HepG2 (cell line): ENCODE data around the gene NR2F6. TPM values are rescaled to one million over a fixed set of nuclear protein-coding genes. Genes with fewer than 3 reads are reported as not detected.

Experiments used
- ATRX ChIP-seq: sonication (generic); formaldehyde crosslinking; IDR thresholded peaks from 2 replicates; pipeline ENCODE4 v1.4.0; 2020; ENCODE audit warnings: missing genetic modification reagents, borderline replicate concordance
- BRCA1 ChIP-seq: sonication (generic); formaldehyde crosslinking; IDR thresholded peaks from 2 replicates; pipeline ENCODE4 v1.4.0; 2020; ENCODE audit warnings: missing genetic modification reagents
- FOXC1 ChIP-seq: sonication (generic); formaldehyde crosslinking; IDR thresholded peaks from 2 replicates; pipeline ENCODE4 v1.8.0; 2022; ENCODE audit warnings: mild to moderate bottlenecking, missing genetic modification reagents, borderline replicate concordance
- IRF9 ChIP-seq: sonication (generic); formaldehyde crosslinking; IDR thresholded peaks from 2 replicates; pipeline ENCODE4 v1.8.0; 2022; ENCODE audit warnings: missing genetic modification reagents, mild to moderate bottlenecking, borderline replicate concordance
- NCOA5 ChIP-seq: sonication (generic); formaldehyde crosslinking; IDR thresholded peaks from 2 replicates; pipeline ENCODE4 v1.4.0; 2020; ENCODE audit warnings: missing genetic modification reagents
- PCBP1 ChIP-seq: fragments of 200-400 bp; formaldehyde crosslinking; IDR thresholded peaks from 2 replicates; pipeline ENCODE4 v1.6.1; 2017; ENCODE audit warnings: mild to moderate bottlenecking, low read depth, low read length, borderline replicate concordance
- RBFOX2 ChIP-seq: fragments of 200-400 bp; formaldehyde crosslinking; IDR thresholded peaks from 2 replicates; pipeline ENCODE4 v1.6.1; 2017; ENCODE audit warnings: low read depth, mild to moderate bottlenecking, low read length
- SOX5 ChIP-seq: IDR thresholded peaks from 2 replicates; pipeline ENCODE4 v1.6.1; 2016; ENCODE audit warnings: borderline replicate concordance
- SUZ12 ChIP-seq: fragments of 150-350 bp; IDR thresholded peaks from 2 replicates; pipeline ENCODE4 v1.6.1; 2014; ENCODE audit warnings: low read depth, low read length
- ZBTB26 ChIP-seq: IDR thresholded peaks from 2 replicates; pipeline ENCODE4 v1.6.1; 2016; ENCODE audit warnings: missing compliant biosample characterization, missing genetic modification reagents, borderline replicate concordance
- ZNF138 ChIP-seq: sonication (generic); formaldehyde crosslinking; IDR thresholded peaks from 2 replicates; pipeline ENCODE4 v1.5.0; 2020; ENCODE audit warnings: mild to moderate bottlenecking, low read depth, missing genetic modification reagents
- ZNF407 ChIP-seq: sonication (generic); formaldehyde crosslinking; IDR thresholded peaks from one replicate; pipeline ENCODE4 v1.5.1; 2020; ENCODE audit warnings: mild to moderate bottlenecking, missing genetic modification reagents; ENCODE audit errors: not compliant biosample characterization
- ZNF432 ChIP-seq: sonication (generic); formaldehyde crosslinking; IDR thresholded peaks from 2 replicates; pipeline ENCODE4 v1.5.0; 2020; ENCODE audit warnings: missing genetic modification reagents, mild to moderate bottlenecking, borderline replicate concordance
- ZNF441 ChIP-seq: sonication (generic); formaldehyde crosslinking; IDR thresholded peaks from 2 replicates; pipeline ENCODE4 v1.7.0; 2021; ENCODE audit warnings: missing genetic modification reagents, borderline replicate concordance
- ZNF629 ChIP-seq: sonication (generic); formaldehyde crosslinking; conservative IDR thresholded peaks from 2 replicates; pipeline ENCODE4 v1.5.0; 2020; ENCODE audit warnings: missing genetic modification reagents
- ZNF747 ChIP-seq: sonication (generic); formaldehyde crosslinking; IDR thresholded peaks from 2 replicates; pipeline ENCODE4 v1.8.1; 2023; ENCODE audit warnings: missing genetic modification reagents, mild to moderate bottlenecking, borderline replicate concordance
- ZNF749 ChIP-seq: sonication (generic); formaldehyde crosslinking; IDR thresholded peaks from 2 replicates; pipeline ENCODE4 v1.8.0; 2022; ENCODE audit warnings: mild to moderate bottlenecking, missing genetic modification reagents, moderate library complexity, borderline replicate concordance
- ZSCAN20 ChIP-seq: sonication (generic); formaldehyde crosslinking; IDR thresholded peaks from 2 replicates; pipeline ENCODE4 v1.4.0; 2020; ENCODE audit warnings: missing genetic modification reagents, mild to moderate bottlenecking, borderline replicate concordance
- polyA plus RNA-seq, 8 experiments: library from polyadenylated mRNA; depleted of rRNA in 3 of 8; stranded (reverse) in 7 of 8; unstranded in 1 of 8; fragments of >200 nt; fragmentation: Illumina TruSeq in 4 of 8; extraction: Trizol in 4 of 8; gene quantifications; 2 replicates each; pipeline versions ENCODE4 v1.2.1 to v1.2.3, GENCODE V29; 2011 to 2016; ENCODE audit warnings: low read depth in 4 of 8, missing spikeins in 1 of 8, mixed read lengths in 1 of 8; ENCODE audit not compliant: insufficient read depth in 1 of 8
- total RNA-seq, 5 experiments: library from RNA; depleted of rRNA; stranded (reverse); fragments of >200 nt; fragmentation: Illumina TruSeq; extraction: Trizol; gene quantifications; 2 replicates each; pipeline ENCODE4 v1.2.3, GENCODE V29; 2016; ENCODE audit warnings: low read depth in 1 of 5

Gene NR2F6
- total and polyA plus RNA-seq, 2 of the 13 experiments (the other 11 are each of a cell fraction or from before 2014, with no cell fraction given), result 30.9 to 72.4 TPM

- TF ChIP-seq ZNF629 (CRISPR knock-in tag) (0 out of 2 replicates have a peak, but pooled peaks have one; percentile 7), BRCA1 (CRISPR knock-in tag) (no peak), ZNF441 (peak; percentile 54; the same call in 1 of the 2 replicates), ZNF138 (CRISPR knock-in tag) (no peak), ZNF407 (CRISPR knock-in tag) (peak; percentile 83), NCOA5 (CRISPR knock-in tag) (no peak), ATRX (no peak), ZNF747 (0 out of 2 replicates have a peak, but pooled peaks have one; percentile 53), ZBTB26 (no peak), SUZ12 (no peak), IRF9 (CRISPR knock-in tag) (peak; percentile 72; the same call in 1 of the 2 replicates), ZSCAN20 (CRISPR knock-in tag) (no peak), ZNF432 (CRISPR knock-in tag) (no peak), FOXC1 (CRISPR knock-in tag) (no peak; the same call in 1 of the 2 replicates), PCBP1 (peak; percentile 95), SOX5 (CRISPR knock-in tag) (no peak), ZNF749 (CRISPR knock-in tag) (peak; percentile 50; the same call in 1 of the 2 replicates), RBFOX2 (peak; percentile 97)
Observed at GRCh38 chr19:17215127-17215971, 30.4 kb downstream of the NR2F6 start, which contains the start of gene USE1 (continued).
